ENCODE data around the gene IQGAP3.

Gene IQGAP3

DNA sequence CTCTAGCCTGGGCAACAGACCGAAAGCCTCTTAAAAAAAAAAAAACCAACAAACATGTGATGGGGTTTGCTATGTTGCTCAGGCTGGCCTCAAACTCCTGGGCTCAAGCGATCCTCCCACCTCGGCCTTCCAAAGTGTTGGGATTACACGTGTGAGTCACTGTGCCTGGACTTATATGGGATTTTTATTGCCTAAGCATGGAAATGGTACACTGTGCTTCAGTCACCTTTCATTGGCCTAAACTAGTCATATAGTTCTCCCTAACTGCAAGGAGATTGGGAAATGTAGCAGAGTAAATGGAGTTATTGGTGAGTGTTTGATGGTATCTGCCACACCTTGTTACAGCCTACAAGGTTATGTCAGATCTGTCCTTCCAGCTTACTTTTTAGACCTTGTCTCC, 54.6 kb downstream of the IQGAP3 start:
- no peak for TF ChIP-seq EZH2phosphoT487 (IDR thresholded peaks at IDR 0.05; ENCODE audit: low read length)
- TF ChIP-seq EZH2 (optimal IDR thresholded peaks at IDR 0.05; ENCODE audit: low read depth, low read length): no peak
- TF ChIP-seq, protein P1, sequence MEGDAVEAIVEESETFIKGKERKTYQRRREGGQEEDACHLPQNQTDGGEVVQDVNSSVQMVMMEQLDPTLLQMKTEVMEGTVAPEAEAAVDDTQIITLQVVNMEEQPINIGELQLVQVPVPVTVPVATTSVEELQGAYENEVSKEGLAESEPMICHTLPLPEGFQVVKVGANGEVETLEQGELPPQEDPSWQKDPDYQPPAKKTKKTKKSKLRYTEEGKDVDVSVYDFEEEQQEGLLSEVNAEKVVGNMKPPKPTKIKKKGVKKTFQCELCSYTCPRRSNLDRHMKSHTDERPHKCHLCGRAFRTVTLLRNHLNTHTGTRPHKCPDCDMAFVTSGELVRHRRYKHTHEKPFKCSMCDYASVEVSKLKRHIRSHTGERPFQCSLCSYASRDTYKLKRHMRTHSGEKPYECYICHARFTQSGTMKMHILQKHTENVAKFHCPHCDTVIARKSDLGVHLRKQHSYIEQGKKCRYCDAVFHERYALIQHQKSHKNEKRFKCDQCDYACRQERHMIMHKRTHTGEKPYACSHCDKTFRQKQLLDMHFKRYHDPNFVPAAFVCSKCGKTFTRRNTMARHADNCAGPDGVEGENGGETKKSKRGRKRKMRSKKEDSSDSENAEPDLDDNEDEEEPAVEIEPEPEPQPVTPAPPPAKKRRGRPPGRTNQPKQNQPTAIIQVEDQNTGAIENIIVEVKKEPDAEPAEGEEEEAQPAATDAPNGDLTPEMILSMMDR (IDR thresholded peaks at IDR 0.05; ENCODE audit: low read length): no peak

DNA sequence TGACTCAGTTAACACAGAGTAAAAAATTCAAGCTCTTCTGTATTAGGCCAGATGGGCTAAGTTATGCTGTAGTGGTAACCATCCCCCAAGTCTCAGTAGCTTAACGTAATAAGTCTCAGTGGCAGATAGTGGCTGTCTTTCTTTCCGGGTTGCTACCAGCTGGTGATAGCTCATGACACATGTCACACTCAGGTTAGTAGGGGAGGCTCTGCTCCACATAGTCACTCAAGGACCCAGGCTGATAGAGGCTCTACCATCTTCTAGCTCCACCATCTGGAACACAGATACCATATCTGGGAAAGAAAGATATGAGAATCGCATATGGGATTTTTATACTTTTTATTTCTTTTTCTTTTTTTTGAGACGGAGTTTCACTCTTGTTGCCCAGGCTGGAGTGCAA, 55.5 kb downstream of the IQGAP3 start:
- DNase-seq: no peak
- Histone ChIP-seq H4K20me1 (ENCODE audit: insufficient read depth, low read length) (no peaks in the 10 kb centered on the region), H3F3A (ENCODE audit: insufficient read depth, low read length) (no peaks in the 10 kb centered on the region), H3K4me1 (ENCODE audit: low read length) (0 out of 2 replicates have a peak, but pooled peaks cover 4% of the 10 kb centered on the region), H3K9ac (ENCODE audit: low read length) (no peak overlapping the region), H3K4me2 (ENCODE audit: low read depth, low read length) (no peak overlapping the region), H3K36me3 (replicated peaks; ENCODE audit: insufficient read depth, low read length) (no peaks in the 10 kb centered on the region), H3K9me3 (replicated peaks; ENCODE audit: insufficient read depth, low read length) (no peaks in the 10 kb centered on the region), H3K9me2 (replicated peaks; ENCODE audit: insufficient read depth, low read length) (no peaks in the 10 kb centered on the region), H3K27me3 (replicated peaks; ENCODE audit: insufficient read depth, low read length) (no peaks in the 10 kb centered on the region), H3K4me3 (ENCODE audit: low read length) (no peak overlapping the region), H3K79me2 (ENCODE audit: low read length) (no peaks in the 10 kb centered on the region), H2AFZ (ENCODE audit: low read length) (no peak overlapping the region), H3K27ac (ENCODE audit: low read length) (no peak overlapping the region)
- TF ChIP-seq EZH2phosphoT487 (IDR thresholded peaks at IDR 0.05; ENCODE audit: low read length): no peak
- TF ChIP-seq EZH2 (optimal IDR thresholded peaks at IDR 0.05; ENCODE audit: low read depth, low read length): no peak
- TF ChIP-seq, protein P1 (IDR thresholded peaks at IDR 0.05; ENCODE audit: low read length): no peak

More for the DNA sequence above, 54.6 kb downstream of the IQGAP3 start:
- H4K20me1 ChIP-seq (ENCODE audit: insufficient read depth, low read length): no peaks in the 10 kb centered on the region
- no peaks in the 10 kb centered on the region for H3K36me3 ChIP-seq (replicated peaks; ENCODE audit: insufficient read depth, low read length)
- H3K9ac ChIP-seq (ENCODE audit: low read length): no peak overlapping the region
- no peaks in the 10 kb centered on the region for H3K27me3 ChIP-seq (replicated peaks; ENCODE audit: insufficient read depth, low read length)
- H2AFZ ChIP-seq (ENCODE audit: low read length): no peak overlapping the region
- no peak overlapping the region for H3K4me3 ChIP-seq (ENCODE audit: low read length)
- no peak for DNase-seq
- H3K9me2 ChIP-seq (replicated peaks; ENCODE audit: insufficient read depth, low read length): no peaks in the 10 kb centered on the region
- no peaks in the 10 kb centered on the region for H3K79me2 ChIP-seq (ENCODE audit: low read length)
- H3K4me2 ChIP-seq (ENCODE audit: low read depth, low read length): no peak overlapping the region
- H3F3A ChIP-seq (ENCODE audit: insufficient read depth, low read length): no peaks in the 10 kb centered on the region
- no peaks in the 10 kb centered on the region for H3K9me3 ChIP-seq (replicated peaks; ENCODE audit: insufficient read depth, low read length)
- 0 out of 2 replicates have a peak, but pooled peaks cover 4% of the 10 kb centered on the region for H3K4me1 ChIP-seq (ENCODE audit: low read length)
- no peak overlapping the region for H3K27ac ChIP-seq (ENCODE audit: low read length)

DNA sequence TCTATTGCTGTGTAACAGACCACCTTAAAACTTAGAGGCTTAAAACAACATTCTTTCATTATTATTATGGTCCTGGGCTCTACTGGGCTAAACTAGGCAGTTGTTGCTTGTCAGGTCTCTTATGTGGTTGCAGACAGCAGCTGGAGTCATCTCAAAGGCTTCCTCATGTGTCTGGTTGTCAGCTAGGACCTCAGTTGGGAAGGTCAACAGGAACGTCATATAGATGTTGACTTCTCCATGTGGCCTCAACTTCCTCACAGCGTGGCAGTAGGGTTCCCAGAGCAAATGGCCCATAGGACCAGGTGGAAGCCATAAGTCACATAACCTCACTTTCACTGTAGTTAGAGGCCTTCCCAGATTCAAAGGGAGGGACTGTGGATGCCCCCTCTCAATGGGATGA, 56.4 kb downstream of the IQGAP3 start:
- Histone ChIP-seq H3K79me2 (ENCODE audit: low read length) (no peaks in the 10 kb centered on the region), H3K9ac (ENCODE audit: low read length) (no peak overlapping the region), H3K4me1 (ENCODE audit: low read length) (0 out of 2 replicates have a peak, but pooled peaks cover 4% of the 10 kb centered on the region), H4K20me1 (ENCODE audit: insufficient read depth, low read length) (no peaks in the 10 kb centered on the region), H3K9me2 (replicated peaks; ENCODE audit: insufficient read depth, low read length) (no peaks in the 10 kb centered on the region), H3K4me2 (ENCODE audit: low read depth, low read length) (no peak overlapping the region), H3K36me3 (replicated peaks; ENCODE audit: insufficient read depth, low read length) (no peaks in the 10 kb centered on the region), H2AFZ (ENCODE audit: low read length) (no peak overlapping the region), H3F3A (ENCODE audit: insufficient read depth, low read length) (no peaks in the 10 kb centered on the region), H3K27ac (ENCODE audit: low read length) (no peak overlapping the region), H3K9me3 (replicated peaks; ENCODE audit: insufficient read depth, low read length) (no peaks in the 10 kb centered on the region), H3K27me3 (replicated peaks; ENCODE audit: insufficient read depth, low read length) (no peaks in the 10 kb centered on the region), H3K4me3 (ENCODE audit: low read length) (no peak overlapping the region)
- TF ChIP-seq EZH2 (optimal IDR thresholded peaks at IDR 0.05; ENCODE audit: low read depth, low read length) (no peak), EZH2phosphoT487 (IDR thresholded peaks at IDR 0.05; ENCODE audit: low read length) (no peak)
- TF ChIP-seq, protein P1 (IDR thresholded peaks at IDR 0.05; ENCODE audit: low read length): no peak
- DNase-seq: no peak
